ENCODE results near the gene CEP152.

Gene CEP152

DNA sequence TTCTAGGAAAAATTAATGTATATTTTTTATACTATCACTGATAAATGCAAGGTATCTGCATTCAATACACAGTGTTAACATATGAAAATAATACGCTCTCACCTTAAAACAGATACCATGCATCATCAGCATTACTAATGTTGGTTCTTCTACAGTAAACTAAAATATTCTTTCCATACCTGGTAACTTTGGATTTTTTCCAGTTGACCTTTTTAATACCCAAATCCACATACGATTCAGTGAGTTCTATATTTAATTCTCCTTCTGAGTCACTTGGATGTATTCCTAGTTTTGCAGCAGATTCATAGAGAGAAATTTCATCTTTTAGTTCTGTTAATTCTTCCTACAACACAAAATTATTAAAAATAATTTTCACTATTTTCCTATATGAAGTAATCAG is 29.9 kb downstream of the CEP152 start:
- CTCF ChIA-PET = no interaction called here
- Histone ChIP-seq H3K4me3 (ENCODE audit: low read depth, low read length) (no peak overlapping the region), H3K27ac (ENCODE audit: extremely low read depth, low read depth, low read length) (no peak overlapping the region), H3K36me3 (ENCODE audit: control insufficient read depth in 2 of 2, insufficient read depth in 1 of 2, low read length in 2 of 2) (peaks cover 12 to 43% of the 10 kb centered on the region in 2 experiments; a peak in 1 of 3 replicates), H3K4me1 (ENCODE audit: control insufficient read depth, insufficient read depth, low read length) (no peaks in the 10 kb centered on the region), H3K9me3 (ENCODE audit: control insufficient read depth, insufficient read depth, low read depth, low read length) (no peaks in the 10 kb centered on the region)
- POLR2A ChIA-PET = no interaction called here
- TF ChIP-seq, protein P1, sequence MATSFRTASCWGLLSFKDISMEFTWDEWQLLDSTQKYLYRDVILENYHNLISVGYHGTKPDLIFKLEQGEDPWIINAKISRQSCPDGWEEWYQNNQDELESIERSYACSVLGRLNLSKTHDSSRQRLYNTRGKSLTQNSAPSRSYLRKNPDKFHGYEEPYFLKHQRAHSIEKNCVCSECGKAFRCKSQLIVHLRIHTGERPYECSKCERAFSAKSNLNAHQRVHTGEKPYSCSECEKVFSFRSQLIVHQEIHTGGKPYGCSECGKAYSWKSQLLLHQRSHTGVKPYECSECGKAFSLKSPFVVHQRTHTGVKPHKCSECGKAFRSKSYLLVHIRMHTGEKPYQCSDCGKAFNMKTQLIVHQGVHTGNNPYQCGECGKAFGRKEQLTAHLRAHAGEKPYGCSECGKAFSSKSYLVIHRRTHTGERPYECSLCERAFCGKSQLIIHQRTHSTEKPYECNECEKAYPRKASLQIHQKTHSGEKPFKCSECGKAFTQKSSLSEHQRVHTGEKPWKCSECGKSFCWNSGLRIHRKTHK (tag by site-specific recombination; IDR thresholded peaks at IDR 0.05) = no peak
- TF ChIP-seq ZNF664 (tag by site-specific recombination; IDR thresholded peaks at IDR 0.05) = no peak
- TF ChIP-seq ZNF416 (tag by site-specific recombination; IDR thresholded peaks at IDR 0.05) = no peak
- TF ChIP-seq ZNF202 (tag by site-specific recombination; IDR thresholded peaks at IDR 0.05; ENCODE audit: borderline replicate concordance) = no peak
- TF ChIP-seq, protein P2, sequence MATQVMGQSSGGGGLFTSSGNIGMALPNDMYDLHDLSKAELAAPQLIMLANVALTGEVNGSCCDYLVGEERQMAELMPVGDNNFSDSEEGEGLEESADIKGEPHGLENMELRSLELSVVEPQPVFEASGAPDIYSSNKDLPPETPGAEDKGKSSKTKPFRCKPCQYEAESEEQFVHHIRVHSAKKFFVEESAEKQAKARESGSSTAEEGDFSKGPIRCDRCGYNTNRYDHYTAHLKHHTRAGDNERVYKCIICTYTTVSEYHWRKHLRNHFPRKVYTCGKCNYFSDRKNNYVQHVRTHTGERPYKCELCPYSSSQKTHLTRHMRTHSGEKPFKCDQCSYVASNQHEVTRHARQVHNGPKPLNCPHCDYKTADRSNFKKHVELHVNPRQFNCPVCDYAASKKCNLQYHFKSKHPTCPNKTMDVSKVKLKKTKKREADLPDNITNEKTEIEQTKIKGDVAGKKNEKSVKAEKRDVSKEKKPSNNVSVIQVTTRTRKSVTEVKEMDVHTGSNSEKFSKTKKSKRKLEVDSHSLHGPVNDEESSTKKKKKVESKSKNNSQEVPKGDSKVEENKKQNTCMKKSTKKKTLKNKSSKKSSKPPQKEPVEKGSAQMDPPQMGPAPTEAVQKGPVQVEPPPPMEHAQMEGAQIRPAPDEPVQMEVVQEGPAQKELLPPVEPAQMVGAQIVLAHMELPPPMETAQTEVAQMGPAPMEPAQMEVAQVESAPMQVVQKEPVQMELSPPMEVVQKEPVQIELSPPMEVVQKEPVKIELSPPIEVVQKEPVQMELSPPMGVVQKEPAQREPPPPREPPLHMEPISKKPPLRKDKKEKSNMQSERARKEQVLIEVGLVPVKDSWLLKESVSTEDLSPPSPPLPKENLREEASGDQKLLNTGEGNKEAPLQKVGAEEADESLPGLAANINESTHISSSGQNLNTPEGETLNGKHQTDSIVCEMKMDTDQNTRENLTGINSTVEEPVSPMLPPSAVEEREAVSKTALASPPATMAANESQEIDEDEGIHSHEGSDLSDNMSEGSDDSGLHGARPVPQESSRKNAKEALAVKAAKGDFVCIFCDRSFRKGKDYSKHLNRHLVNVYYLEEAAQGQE (tag by site-specific recombination; IDR thresholded peaks at IDR 0.05) = no peak
- no peak for TF ChIP-seq ZNF274 (IDR thresholded peaks at IDR 0.05; ENCODE audit: low read length)
- no peak for TF ChIP-seq ZNF274 (tag by site-specific recombination; IDR thresholded peaks at IDR 0.05; ENCODE audit: borderline replicate concordance)
- TF ChIP-seq ZFP41 (tag by site-specific recombination; IDR thresholded peaks at IDR 0.05; ENCODE audit: borderline replicate concordance) = no peak
- TF ChIP-seq ZNF404 (tag by site-specific recombination; IDR thresholded peaks at IDR 0.05) = no peak
- no peak for TF ChIP-seq HOXD13 (CRISPR knock-in tag; IDR thresholded peaks at IDR 0.05; ENCODE audit: borderline replicate concordance)
- no peak for TF ChIP-seq ZBTB21 (tag by site-specific recombination; IDR thresholded peaks at IDR 0.05)
- TF ChIP-seq ZXDB (tag by site-specific recombination; IDR thresholded peaks at IDR 0.05) = no peak
- TF ChIP-seq ZFP37 (tag by site-specific recombination; IDR thresholded peaks at IDR 0.05) = no peak
- no peak for TF ChIP-seq ZNF324 (tag by site-specific recombination; IDR thresholded peaks at IDR 0.05)
- no peak for TF ChIP-seq ZNF248 (tag by site-specific recombination; IDR thresholded peaks at IDR 0.05)

DNA sequence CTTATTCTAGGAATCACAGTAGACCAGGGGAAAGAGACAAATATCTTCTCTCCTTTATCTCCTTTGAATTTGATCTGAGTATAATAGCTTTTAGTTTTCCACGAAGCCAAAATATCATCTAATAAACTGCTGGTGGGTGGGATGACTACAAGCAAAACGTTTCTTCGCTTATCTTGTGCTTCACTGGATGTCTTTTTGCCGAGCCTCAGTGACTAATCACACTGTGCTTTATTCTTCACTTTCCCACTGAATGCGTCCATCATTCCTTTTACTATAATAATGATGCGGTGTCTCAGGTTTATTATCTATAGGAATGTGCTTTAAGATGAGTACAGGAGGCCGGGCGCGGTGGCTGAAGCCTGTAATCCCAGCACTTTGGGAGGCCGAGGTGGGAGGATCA is 32.5 kb downstream of the CEP152 start:
- no peaks in the 10 kb centered on the region for H3K9me3 ChIP-seq (ENCODE audit: control insufficient read depth, insufficient read depth, low read depth, low read length)
- no peak for TF ChIP-seq KLF1 (tag by site-specific recombination; IDR thresholded peaks at IDR 0.05)
- no peak for TF ChIP-seq ZNF670 (tag by site-specific recombination; IDR thresholded peaks at IDR 0.05; ENCODE audit: low read depth)
- TF ChIP-seq ZSCAN16 (tag by site-specific recombination; IDR thresholded peaks at IDR 0.05) = no peak
- TF ChIP-seq KLF16 (tag by site-specific recombination; IDR thresholded peaks at IDR 0.05) = no peak
- TF ChIP-seq KLF10 (tag by site-specific recombination; IDR thresholded peaks at IDR 0.05) = no peak
- no peak for TF ChIP-seq GLIS1 (tag by site-specific recombination; IDR thresholded peaks at IDR 0.05)
- TF ChIP-seq, protein P3, sequence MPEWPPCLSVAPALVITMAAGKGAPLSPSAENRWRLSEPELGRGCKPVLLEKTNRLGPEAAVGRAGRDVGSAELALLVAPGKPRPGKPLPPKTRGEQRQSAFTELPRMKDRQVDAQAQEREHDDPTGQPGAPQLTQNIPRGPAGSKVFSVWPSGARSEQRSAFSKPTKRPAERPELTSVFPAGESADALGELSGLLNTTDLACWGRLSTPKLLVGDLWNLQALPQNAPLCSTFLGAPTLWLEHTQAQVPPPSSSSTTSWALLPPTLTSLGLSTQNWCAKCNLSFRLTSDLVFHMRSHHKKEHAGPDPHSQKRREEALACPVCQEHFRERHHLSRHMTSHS (tag by site-specific recombination; IDR thresholded peaks at IDR 0.05) = no peak
- no peak for TF ChIP-seq ZNF37A (tag by site-specific recombination; IDR thresholded peaks at IDR 0.05)
- no peak for TF ChIP-seq TRIM28 (IDR thresholded peaks at IDR 0.05; ENCODE audit: borderline replicate concordance, low read length)
- no peak for TF ChIP-seq MZF1 (tag by site-specific recombination; IDR thresholded peaks at IDR 0.05; ENCODE audit: borderline replicate concordance)
- no peaks in the 10 kb centered on the region for H3K4me1 ChIP-seq (ENCODE audit: control insufficient read depth, insufficient read depth, low read length)
- H3K27ac ChIP-seq (ENCODE audit: extremely low read depth, low read depth, low read length) = no peak overlapping the region
- peaks cover 5 to 30% of the 10 kb centered on the region in 2 experiments; a peak in 1 of 3 replicates for H3K36me3 ChIP-seq (ENCODE audit: control insufficient read depth in 2 of 2, insufficient read depth in 1 of 2, low read length in 2 of 2)
- POLR2A ChIA-PET = no interaction called here
- CTCF ChIA-PET = no interaction called here
- H3K4me3 ChIP-seq (ENCODE audit: low read depth, low read length) = no peak overlapping the region

All from HEK293 (cell line).